ENCODE data around the gene PPP1R8. TPM values are rescaled to one million over a fixed set of nuclear protein-coding genes. Genes with fewer than 3 reads are reported as not detected.

The PPP1R8 gene
- total and polyA plus RNA-seq, 2 experiments from 2014 or later: 13.4 to 50.5 TPM

GRCh38 chr1:27785781-27786455, 44.7 kb upstream of the PPP1R8 start:
- Histone ChIP-seq H3K27ac (ENCODE audit: low read depth) (no peak overlapping the region; the same call in 1 of the 2 replicates), H3K9me2 (ENCODE audit: insufficient read depth) (no peaks in the 10 kb centered on the region), H3K4me2 (no peak overlapping the region), H3F3A (replicated peaks; ENCODE audit: low read depth) (no peaks in the 10 kb centered on the region), H3K4me3 (no peak overlapping the region), H3K4me1 (ENCODE audit: insufficient read depth) (no peaks in the 10 kb centered on the region), H2AFZ (no peak overlapping the region), H3K36me3 (ENCODE audit: insufficient read depth) (0 out of 2 replicates have a peak, but pooled peaks cover 5% of the 10 kb centered on the region), H3K27me3 (ENCODE audit: insufficient read depth) (no peaks in the 10 kb centered on the region), H4K20me1 (replicated peaks; ENCODE audit: insufficient read depth) (no peaks in the 10 kb centered on the region), H3K79me2 (replicated peaks; ENCODE audit: insufficient read depth) (no peaks in the 10 kb centered on the region; the same call in none of the 2 replicates)
- H3K27me3 Mint-ChIP-seq (ENCODE audit: insufficient read depth, low read depth, poor library complexity): no peaks in the 10 kb centered on the region
- H3K9me3 Mint-ChIP-seq: no peaks in the 10 kb centered on the region
- H3K4me1 Mint-ChIP-seq: no peaks in the 10 kb centered on the region
- H3K36me3 Mint-ChIP-seq (ENCODE audit: low read depth): peaks cover 12% of the 10 kb centered on the region; the same call in 2 of the 3 replicates
- no peak overlapping the region for H3K4me3 Mint-ChIP-seq
- no peak for TF ChIP-seq JUNB (IDR thresholded peaks at IDR 0.05; ENCODE audit: unreplicated experiment)
- no peak for TF ChIP-seq ZNF331 (CRISPR knock-in tag; IDR thresholded peaks at IDR 0.05; ENCODE audit: low read depth)
- TF ChIP-seq NANOG (IDR thresholded peaks at IDR 0.05; ENCODE audit: borderline replicate concordance): no peak
- no peak for TF ChIP-seq EZH2 (IDR thresholded peaks at IDR 0.05; ENCODE audit: low read depth, unreplicated experiment)
- TF ChIP-seq EZH2phosphoT487 (IDR thresholded peaks at IDR 0.05; ENCODE audit: unreplicated experiment): no peak
- TF ChIP-seq POLR2AphosphoS5 (IDR thresholded peaks at IDR 0.05; ENCODE audit: low read depth): no peak
- TF ChIP-seq ZNF114 (CRISPR knock-in tag; IDR thresholded peaks at IDR 0.05): no peak
- no peak for TF ChIP-seq CTCF (conservative IDR thresholded peaks at IDR 0.05; ENCODE audit: low read depth in 2 of 2)
- no peak for TF ChIP-seq REST (IDR thresholded peaks at IDR 0.05; ENCODE audit: unreplicated experiment)
- H3K27ac Mint-ChIP-seq: no peak overlapping the region
- DNase-seq (ENCODE audit: low spot score) (peak; percentile 35), ATAC-seq (peak; percentile 73)

- Histone ChIP-seq H3K27ac (ENCODE audit: low read depth) (0 out of 2 replicates have a peak overlapping the region, but pooled peaks have one; percentile 55), H2AFZ (no peak overlapping the region), H3F3A (replicated peaks; ENCODE audit: low read depth) (no peaks in the 10 kb centered on the region), H3K4me2 (no peak overlapping the region), H3K9me2 (ENCODE audit: insufficient read depth) (no peaks in the 10 kb centered on the region), H3K79me2 (replicated peaks; ENCODE audit: insufficient read depth) (no peaks in the 10 kb centered on the region; the same call in none of the 2 replicates), H3K27me3 (ENCODE audit: insufficient read depth) (no peaks in the 10 kb centered on the region), H3K36me3 (ENCODE audit: insufficient read depth) (0 out of 2 replicates have a peak, but pooled peaks cover 5% of the 10 kb centered on the region), H4K20me1 (replicated peaks; ENCODE audit: insufficient read depth) (no peaks in the 10 kb centered on the region), H3K4me3 (no peak overlapping the region), H3K4me1 (ENCODE audit: insufficient read depth) (no peaks in the 10 kb centered on the region)
- no peak for ATAC-seq
- no peaks in the 10 kb centered on the region for H3K4me1 Mint-ChIP-seq
- H3K36me3 Mint-ChIP-seq (ENCODE audit: low read depth): peaks cover 12% of the 10 kb centered on the region; the same call in 2 of the 3 replicates
- no peak overlapping the region for H3K4me3 Mint-ChIP-seq
- H3K9me3 Mint-ChIP-seq: no peaks in the 10 kb centered on the region
- no peaks in the 10 kb centered on the region for H3K27me3 Mint-ChIP-seq (ENCODE audit: insufficient read depth, low read depth, poor library complexity)
- DNase-seq (ENCODE audit: low spot score): no peak
- H3K27ac Mint-ChIP-seq: no peak overlapping the region
- TF ChIP-seq EZH2 (IDR thresholded peaks at IDR 0.05; ENCODE audit: low read depth, unreplicated experiment) (no peak), ZNF462 (CRISPR knock-in tag; IDR thresholded peaks at IDR 0.05) (no peak)
Measured at GRCh38 chr1:27787895-27788294, 42.7 kb upstream of the PPP1R8 start.
